ENCODE results near the gene CA4.

- TF ChIP-seq, protein P1, sequence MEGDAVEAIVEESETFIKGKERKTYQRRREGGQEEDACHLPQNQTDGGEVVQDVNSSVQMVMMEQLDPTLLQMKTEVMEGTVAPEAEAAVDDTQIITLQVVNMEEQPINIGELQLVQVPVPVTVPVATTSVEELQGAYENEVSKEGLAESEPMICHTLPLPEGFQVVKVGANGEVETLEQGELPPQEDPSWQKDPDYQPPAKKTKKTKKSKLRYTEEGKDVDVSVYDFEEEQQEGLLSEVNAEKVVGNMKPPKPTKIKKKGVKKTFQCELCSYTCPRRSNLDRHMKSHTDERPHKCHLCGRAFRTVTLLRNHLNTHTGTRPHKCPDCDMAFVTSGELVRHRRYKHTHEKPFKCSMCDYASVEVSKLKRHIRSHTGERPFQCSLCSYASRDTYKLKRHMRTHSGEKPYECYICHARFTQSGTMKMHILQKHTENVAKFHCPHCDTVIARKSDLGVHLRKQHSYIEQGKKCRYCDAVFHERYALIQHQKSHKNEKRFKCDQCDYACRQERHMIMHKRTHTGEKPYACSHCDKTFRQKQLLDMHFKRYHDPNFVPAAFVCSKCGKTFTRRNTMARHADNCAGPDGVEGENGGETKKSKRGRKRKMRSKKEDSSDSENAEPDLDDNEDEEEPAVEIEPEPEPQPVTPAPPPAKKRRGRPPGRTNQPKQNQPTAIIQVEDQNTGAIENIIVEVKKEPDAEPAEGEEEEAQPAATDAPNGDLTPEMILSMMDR (conservative IDR thresholded peaks at IDR 0.05; ENCODE audit: low read length), result no peak
- no peak for TF ChIP-seq EZH2phosphoT487 (IDR thresholded peaks at IDR 0.05; ENCODE audit: borderline replicate concordance)
These were observed 4.5 kb upstream of the CA4 start for GRCh38 chr17:60145006-60145935.
